ENCODE results near the gene IFNG. TPM values are rescaled to one million over a fixed set of nuclear protein-coding genes. Genes with fewer than 3 reads are reported as not detected.

IFNG gene
- total RNA-seq, 3 donors from 2014 or later, result not detected

- Histone ChIP-seq H3K27ac (no peak overlapping the region), H3K36me3 (no peaks in the 10 kb centered on the region), H3K27me3 (no peaks in the 10 kb centered on the region), H3K9me3 (peaks cover 7 to 34% of the 10 kb centered on the region in 2 donors), H3K4me1 (no peaks in the 10 kb centered on the region), H3K4me3 (no peak overlapping the region)
- DNase-seq (ENCODE audit: low spot score in 2 of 2), result no peak
- TF ChIP-seq, protein P1, sequence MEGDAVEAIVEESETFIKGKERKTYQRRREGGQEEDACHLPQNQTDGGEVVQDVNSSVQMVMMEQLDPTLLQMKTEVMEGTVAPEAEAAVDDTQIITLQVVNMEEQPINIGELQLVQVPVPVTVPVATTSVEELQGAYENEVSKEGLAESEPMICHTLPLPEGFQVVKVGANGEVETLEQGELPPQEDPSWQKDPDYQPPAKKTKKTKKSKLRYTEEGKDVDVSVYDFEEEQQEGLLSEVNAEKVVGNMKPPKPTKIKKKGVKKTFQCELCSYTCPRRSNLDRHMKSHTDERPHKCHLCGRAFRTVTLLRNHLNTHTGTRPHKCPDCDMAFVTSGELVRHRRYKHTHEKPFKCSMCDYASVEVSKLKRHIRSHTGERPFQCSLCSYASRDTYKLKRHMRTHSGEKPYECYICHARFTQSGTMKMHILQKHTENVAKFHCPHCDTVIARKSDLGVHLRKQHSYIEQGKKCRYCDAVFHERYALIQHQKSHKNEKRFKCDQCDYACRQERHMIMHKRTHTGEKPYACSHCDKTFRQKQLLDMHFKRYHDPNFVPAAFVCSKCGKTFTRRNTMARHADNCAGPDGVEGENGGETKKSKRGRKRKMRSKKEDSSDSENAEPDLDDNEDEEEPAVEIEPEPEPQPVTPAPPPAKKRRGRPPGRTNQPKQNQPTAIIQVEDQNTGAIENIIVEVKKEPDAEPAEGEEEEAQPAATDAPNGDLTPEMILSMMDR (IDR thresholded peaks at IDR 0.05), result no peak
- TF ChIP-seq POLR2A (IDR thresholded peaks at IDR 0.05) (no peak), POLR2AphosphoS5 (IDR thresholded peaks at IDR 0.05) (no peak)
- intact Hi-C loops (cut with DNase I; ENCODE audit: low total_unique reads), result no loop called here
Observed at GRCh38 chr12:68131867-68132414, 27.6 kb downstream of the IFNG start.

GRCh38 chr12:68129979-68130378 lies 29.6 kb downstream of the IFNG start:
- Histone ChIP-seq H3K27me3 (no peaks in the 10 kb centered on the region), H3K9me3 (peaks cover 7 to 34% of the 10 kb centered on the region in 2 donors), H3K4me1 (no peaks in the 10 kb centered on the region), H3K4me3 (no peak overlapping the region), H3K36me3 (no peaks in the 10 kb centered on the region), H3K27ac (no peak overlapping the region)
- TF ChIP-seq POLR2AphosphoS5 (IDR thresholded peaks at IDR 0.05), result no peak
- TF ChIP-seq, protein P1 (IDR thresholded peaks at IDR 0.05), result no peak
- no peak for TF ChIP-seq POLR2A (IDR thresholded peaks at IDR 0.05)
- no peak for DNase-seq (ENCODE audit: low spot score in 2 of 2)
- intact Hi-C loops (cut with DNase I; ENCODE audit: low total_unique reads), result no loop called here

- no peaks in the 10 kb centered on the region for H3K27me3 ChIP-seq
- H3K9me3 ChIP-seq, result no peaks in the 10 kb centered on the region
- intact Hi-C loops (cut with DNase I; ENCODE audit: low total_unique reads), result no loop called here
- no peaks in the 10 kb centered on the region for H3K36me3 ChIP-seq
- no peak overlapping the region for H3K27ac ChIP-seq
- no peak overlapping the region for H3K4me3 ChIP-seq
- H3K4me1 ChIP-seq, result no peaks in the 10 kb centered on the region
- DNase-seq (ENCODE audit: low spot score in 2 of 2), result no peak
- TF ChIP-seq POLR2A (IDR thresholded peaks at IDR 0.05) (no peak), POLR2AphosphoS5 (IDR thresholded peaks at IDR 0.05) (no peak)
- TF ChIP-seq, protein P1 (IDR thresholded peaks at IDR 0.05), result no peak
Observed at GRCh38 chr12:68122236-68122920, 37.2 kb downstream of the IFNG start.

- DNase-seq (ENCODE audit: low spot score in 2 of 2), result no peak
- no peaks in the 10 kb centered on the region for H3K36me3 ChIP-seq
- H3K4me1 ChIP-seq, result no peaks in the 10 kb centered on the region
- H3K4me3 ChIP-seq, result no peak overlapping the region
- intact Hi-C loops (cut with DNase I; ENCODE audit: low total_unique reads), result no loop called here
- no peaks in the 10 kb centered on the region for H3K9me3 ChIP-seq
- TF ChIP-seq POLR2AphosphoS5 (IDR thresholded peaks at IDR 0.05), result no peak
- TF ChIP-seq POLR2A (IDR thresholded peaks at IDR 0.05), result no peak
- TF ChIP-seq, protein P1 (IDR thresholded peaks at IDR 0.05), result no peak
- no peaks in the 10 kb centered on the region for H3K27me3 ChIP-seq
- H3K27ac ChIP-seq, result no peak overlapping the region
Observed at GRCh38 chr12:68121143-68121542, 38.4 kb downstream of the IFNG start.

GRCh38 chr12:68119724-68120211 lies 39.8 kb downstream of the IFNG start:
- no peaks in the 10 kb centered on the region for H3K9me3 ChIP-seq
- intact Hi-C loops (cut with DNase I; ENCODE audit: low total_unique reads), result no loop called here
- no peaks in the 10 kb centered on the region for H3K27me3 ChIP-seq
- no peak overlapping the region for H3K27ac ChIP-seq
- no peak for DNase-seq (ENCODE audit: low spot score in 2 of 2)
- H3K4me3 ChIP-seq, result no peak overlapping the region
- H3K4me1 ChIP-seq, result no peaks in the 10 kb centered on the region
- TF ChIP-seq, protein P1 (IDR thresholded peaks at IDR 0.05), result no peak
- no peak for TF ChIP-seq POLR2A (IDR thresholded peaks at IDR 0.05)
- no peak for TF ChIP-seq POLR2AphosphoS5 (IDR thresholded peaks at IDR 0.05)
- no peaks in the 10 kb centered on the region for H3K36me3 ChIP-seq

All from breast epithelium (tissue), 4 donors.